TTC549 (cell line): Measurements from ENCODE around the gene ZFR2.
"Not testable (repeated sequence)": the region's sequence is repeated elsewhere in the genome, so short reads cannot be mapped to it uniquely, and the experiment has no call there.

Source experiments
- FAIRE-seq: peaks from 2 replicates; lab custom pipeline; 2012; peaks lifted over from hg19 to GRCh38; lab: Jason Lieb, UNC

ZFR2 gene

DNA sequence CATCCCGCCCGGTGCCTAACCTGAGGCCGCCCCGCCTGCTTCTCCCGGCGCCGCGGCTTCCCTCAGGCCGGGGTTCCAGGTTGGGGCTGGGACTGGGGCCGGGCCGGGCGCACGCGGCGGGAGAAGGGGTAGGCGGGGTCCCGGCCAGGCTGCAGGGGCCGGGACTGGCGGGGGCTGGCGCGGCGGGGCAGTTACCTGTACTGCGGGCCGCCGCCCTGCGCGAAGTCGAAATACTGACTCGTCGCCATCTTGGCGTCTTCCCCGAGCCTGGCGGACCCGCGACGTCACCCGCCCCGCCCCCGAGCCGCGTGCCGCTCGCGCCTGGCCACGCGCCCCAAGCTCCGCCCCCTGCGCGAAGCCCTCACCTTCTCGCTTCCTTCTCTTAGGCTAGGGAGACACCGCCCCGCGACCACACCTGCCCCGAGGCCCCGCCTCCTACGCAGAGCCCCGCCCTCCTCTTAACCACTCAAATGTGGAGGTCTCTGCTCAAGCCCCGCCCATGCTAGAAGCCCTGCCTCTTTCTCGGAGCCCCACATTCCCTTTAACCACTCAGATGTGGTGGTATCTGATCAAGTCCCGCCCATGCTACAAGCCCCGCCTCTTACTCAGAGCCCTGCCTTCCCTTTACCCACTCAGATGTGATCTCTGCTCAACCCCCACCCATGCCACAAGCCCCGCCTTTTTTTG, at the start of gene ZFR2:
TSS of gene ZFR2 (minus strand) at position 269 of the 687 bp plus-strand sequence. CDS start at position 248, 21 bp downstream.
- FAIRE-seq, result no peak

DNA sequence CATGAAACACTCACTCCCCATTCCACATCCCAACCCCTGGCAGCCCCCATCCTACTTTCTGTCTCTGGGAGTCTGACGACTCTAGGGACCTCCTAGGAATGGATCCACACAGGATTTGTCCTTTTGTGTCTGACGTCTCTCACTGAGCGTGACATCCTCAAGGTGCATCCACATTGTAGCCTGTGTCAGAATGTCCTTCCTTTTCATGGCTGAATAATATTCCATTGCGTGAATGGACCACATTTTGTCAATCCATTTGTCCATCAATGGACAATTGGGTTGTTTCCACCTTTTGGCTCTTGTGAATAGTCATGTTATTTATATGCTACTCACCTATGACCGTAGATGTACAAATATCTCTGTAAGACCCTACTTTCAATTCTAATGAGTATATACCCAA, 47.2 kb upstream of the ZFR2 start:
- no peak for FAIRE-seq

DNA sequence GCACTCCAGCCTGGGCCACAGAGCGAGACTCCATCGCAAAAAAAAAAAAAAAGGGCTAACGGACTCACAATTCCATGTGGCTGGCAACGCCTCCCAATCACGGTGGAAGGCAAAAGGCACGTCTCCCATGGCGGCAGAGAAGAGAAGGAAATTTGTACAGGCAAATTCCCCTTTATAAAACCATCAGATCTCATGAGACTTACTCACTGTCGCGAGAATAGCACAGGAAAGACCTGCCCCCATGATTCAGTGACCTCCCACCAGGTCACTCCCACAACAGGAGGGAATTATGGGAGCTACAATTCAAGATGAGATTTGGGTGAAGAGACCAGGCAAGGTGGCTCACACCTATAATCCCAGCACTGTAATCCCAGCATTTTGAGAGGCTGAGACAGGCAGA, 45.4 kb upstream of the ZFR2 start:
- no peak for FAIRE-seq

DNA sequence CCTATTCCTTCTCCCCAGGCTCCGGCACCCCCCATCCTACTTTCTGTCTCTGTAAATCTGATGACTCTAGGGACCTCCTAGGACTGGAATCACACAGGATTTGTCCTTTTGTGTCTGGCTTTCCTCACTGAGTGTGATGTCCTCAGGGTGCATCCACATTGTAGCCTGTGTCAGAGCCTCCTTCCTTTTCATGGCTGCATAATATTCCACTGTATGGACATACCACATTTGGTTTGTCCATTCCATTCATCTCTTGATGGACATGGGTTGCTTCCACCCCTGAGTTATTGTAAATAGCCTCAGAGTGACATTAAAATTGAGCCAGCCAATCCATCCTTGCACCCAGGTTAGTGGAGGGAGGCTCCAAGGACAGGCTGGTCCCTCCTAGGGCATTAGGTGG, 41.3 kb upstream of the ZFR2 start:
- FAIRE-seq, result no peak

DNA sequence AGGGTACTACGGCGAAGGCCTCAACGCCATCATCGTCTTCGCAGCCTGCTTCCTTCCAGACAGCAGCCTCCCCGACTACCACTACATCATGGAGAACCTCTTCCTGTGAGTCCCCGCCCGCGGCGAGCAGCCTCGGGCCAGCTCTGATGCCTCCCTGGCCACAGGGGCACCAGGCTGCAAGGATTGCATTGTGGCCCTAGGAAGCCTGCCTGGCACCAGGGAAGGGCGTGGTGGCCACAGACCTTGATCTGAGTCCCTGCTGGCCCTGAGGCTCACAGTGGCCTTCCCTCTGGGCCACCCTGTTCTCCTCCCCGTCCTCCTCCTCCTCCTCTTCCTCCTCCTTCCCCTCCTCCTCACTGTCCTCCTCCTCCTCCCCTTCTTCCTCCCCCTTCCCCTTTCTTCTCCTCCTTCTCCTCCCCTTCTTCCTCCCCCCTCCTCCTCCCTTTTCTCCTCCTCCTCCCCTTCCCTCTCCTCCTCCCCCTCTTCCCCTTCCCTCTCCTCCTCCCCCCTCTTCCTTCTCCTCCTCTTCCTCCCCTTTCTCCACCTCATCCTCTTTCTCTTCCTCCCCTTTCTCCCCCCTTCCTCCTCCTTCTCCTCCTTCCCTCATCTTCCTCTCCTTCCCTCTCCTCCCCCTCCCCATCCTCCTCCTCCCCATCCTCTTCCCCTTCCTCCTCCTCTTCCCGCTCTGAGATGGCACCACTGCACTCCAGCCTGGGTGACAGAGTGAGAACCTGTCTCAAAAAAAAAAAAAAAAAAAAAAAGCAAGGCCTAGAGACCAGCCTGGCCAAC, 39.6 kb upstream of the ZFR2 start:
- no peak for FAIRE-seq

DNA sequence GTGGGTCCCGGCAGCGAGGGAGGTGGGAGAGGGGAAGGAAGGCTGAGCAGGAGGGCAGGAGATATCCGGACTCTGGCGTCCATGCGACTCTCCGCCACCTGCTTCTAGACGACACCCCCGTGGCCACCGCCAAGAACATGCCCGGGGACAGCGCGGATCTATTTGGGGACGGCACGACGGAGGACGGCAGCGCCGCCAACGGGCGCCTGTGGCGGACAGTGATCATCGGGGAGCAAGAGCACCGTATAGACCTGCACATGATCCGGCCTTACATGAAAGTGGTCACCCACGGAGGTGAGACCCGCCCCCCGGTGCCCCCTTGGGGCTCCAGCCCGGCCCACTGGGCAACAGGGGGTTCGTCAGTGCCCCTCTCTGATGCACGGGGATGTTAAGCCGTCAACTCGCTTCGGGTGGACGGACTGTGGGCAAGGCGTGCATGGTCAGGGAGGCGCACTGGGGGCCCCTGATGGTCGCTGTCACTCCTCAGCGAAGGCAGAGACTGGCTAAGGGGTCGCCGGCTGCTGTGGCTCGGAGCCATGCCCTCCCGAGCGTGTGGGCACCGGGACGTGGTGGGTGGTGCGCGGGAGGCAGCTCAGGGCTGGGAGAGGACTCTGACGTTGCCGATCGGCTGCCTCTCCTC, 38.9 kb upstream of the ZFR2 start:
- FAIRE-seq, result no peak

DNA sequence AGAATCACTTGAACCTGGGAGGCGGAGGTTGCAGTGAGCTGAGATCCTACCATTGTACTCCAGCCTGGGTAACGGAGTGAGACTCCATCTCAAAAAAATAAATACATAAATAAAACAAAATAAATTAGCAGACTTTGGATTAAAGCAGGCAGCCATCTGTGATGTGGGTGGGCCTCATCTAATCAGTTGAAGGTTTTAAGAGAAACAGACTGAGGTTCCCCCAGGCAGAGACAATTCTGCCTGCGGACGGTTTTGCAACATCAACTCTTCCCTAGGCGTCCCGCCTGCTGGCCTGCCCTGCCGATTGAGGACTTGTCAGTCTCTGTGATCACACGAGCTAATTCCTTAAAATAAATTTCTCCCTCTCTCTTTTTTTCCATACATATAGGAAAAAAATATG, 35.4 kb upstream of the ZFR2 start:
- no peak for FAIRE-seq

DNA sequence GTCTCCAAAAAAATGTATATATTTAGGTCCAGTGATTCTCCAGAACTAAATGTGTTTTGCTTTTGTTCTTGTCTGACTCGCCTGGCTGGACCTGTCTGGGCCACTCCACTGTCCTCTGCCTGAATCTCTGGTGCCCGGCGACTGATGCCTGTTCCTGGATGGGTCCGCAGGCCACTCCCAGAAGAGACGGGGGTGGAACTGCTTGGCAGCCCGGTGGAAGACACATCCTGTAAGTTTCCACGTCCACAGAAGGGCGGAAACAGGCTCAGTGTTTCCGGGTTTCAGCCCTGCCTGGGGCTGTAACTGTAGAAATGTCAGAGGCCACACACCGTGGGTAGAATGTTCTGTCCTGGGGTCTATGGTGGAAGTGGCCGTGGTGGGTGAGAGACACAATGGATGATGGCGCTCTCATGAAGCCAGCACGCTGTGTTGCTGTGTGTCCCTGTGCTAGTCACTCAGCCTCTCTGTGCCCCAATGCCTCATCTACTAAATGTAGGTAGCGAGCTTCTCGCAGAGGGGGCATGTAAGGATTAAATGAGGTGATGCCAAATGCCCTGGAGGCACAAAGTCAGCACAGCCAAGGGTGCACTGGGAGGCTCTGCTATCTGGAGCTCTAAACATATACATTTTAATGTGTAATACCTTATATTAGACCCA, 33.6 kb upstream of the ZFR2 start:
- no peak for FAIRE-seq

DNA sequence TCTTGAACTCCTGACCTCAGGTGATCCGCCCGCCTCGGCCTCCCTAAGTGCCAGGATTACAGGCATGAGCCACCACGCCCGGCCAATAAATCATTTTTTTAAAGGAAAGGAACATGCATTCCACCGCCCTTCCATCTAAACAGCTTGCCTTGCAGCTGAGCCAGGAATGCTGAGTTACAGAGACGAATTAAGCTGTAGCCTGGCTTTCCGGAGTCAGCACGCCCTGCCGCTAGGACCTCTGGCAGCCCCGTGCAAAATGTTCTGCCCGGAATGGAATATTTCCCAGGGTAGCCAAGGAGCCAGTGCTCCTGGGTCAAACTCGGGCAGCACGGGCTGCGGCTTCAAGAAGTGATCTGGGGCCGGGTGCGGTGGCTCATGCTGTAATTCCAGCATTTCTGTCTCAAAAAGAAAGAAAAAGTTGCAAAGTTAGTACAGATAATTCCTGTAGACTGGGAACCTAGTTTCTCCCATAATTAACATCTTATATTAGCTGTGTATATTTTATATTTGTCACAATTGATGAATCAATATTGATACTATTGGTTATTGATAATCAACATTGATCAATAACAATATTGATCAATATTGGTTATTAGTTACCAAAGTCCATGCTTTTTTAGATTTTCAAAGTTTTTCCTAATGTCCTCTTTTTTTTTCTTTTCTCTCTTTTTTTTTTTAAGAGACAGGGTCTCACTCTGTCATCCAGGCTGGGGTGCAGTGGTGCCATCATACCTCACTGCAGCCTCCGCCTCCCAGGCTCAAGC, 30.9 kb upstream of the ZFR2 start:
- no peak for FAIRE-seq

DNA sequence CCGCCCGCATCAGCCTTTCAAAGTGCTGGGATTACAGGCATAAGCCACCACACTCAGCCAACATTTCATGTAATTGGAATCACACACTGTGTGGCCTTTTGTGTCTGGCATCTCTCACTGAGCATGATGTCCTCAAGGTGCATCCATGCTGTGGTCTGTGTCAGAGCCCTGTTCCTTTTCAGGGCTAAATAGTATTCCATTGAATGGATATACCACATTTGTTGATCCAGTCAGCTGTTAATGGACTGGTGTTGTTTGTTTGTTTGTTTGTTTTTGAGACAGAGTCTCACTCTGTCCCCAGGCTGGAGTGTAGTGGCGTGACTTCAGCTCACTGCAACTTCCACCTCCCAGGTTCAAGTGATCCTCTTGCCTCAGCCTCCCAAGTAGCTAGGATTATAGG, 29.6 kb upstream of the ZFR2 start:
- no peak for FAIRE-seq

DNA sequence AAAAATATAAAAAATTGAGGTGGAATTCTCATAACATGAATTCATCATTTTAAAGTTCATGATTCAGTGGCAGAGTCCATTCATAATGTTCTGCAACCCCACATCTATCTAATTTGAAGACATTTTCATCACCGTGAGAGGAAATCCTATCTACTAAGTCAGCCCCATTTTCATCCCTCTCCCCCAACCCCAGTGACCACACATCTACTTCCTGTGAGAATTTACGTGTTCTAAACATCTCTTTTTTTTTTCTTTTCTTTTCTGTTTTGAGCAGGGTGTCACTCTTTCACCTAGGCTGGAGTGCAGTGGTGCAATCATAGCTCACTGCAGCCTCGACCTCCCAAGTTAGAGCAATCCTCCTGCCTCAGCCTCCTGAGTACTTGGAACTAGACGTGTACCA, 29.1 kb upstream of the ZFR2 start:
- FAIRE-seq, result no peak

DNA sequence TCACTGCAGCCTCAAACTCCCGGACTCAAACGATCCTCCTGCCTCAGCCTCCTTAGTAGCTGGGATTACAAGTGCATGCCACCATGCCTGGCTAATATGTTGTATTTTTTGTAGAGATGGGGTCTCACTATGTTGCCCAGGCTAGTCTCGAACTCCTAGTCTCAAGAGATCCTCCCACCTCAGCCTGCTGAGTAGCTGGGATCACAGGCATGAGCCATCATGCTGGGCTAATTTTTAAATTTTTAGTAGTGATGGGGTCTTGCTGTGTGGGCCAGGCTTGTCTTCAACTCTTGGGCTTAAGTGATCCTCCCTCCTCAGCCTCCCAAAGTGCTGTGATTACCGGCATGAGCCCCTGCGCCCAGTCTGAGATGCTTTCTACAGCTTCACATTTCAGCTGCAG, 26.9 kb upstream of the ZFR2 start:
- FAIRE-seq, result no peak

DNA sequence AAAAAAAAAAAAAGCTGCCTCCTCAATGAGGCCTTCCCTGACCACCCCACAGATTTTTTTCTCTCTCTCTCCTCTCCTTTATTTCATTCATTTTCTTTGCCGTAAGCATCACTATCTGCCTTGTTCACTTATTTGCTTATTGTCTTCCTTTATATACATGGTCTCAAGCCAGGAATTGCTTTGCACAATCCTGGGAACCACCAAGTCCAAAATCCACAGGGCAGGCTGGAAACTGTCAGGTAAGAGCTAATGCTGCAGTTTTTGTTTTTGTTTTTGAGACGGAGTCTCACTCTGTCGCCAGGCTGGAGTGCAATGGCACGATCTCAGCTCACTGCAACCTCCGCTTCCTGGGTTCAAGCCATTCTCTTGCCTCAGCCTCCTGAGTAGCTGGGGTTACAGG, 26.1 kb upstream of the ZFR2 start:
- not testable (repeated sequence) for FAIRE-seq

DNA sequence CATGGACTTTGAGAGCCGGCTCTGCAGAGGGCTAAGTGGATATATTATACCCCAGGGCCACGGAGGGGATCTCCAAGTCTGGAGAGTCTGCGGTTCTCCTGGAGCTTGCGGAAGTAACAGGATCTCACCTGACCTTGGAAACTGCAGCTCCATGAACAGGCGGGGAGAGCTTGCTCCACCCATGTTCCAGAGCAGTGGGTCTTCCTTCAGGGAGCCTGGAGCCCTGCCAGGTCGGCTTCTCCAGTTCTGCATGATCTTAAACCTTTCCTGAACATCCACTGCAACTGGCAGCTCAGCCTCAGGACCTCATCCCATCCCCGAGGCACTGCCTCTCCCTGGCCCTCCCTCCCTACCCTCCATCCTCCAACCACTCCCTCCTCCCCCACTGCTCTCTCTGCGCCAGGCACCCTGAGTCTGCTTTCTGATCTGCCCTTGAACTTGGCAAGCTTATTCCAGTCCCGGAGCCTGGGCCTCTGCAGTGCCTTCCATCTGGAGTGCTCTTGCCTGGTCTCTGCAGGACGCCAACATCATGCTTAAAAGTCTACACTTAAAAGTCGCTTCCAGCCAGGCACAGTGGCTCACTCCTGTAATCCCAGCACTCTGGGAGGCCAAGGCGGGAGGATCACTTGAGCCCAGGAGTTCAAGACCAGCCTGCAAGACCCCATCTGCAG, 24.8 kb upstream of the ZFR2 start:
- FAIRE-seq, result no peak

DNA sequence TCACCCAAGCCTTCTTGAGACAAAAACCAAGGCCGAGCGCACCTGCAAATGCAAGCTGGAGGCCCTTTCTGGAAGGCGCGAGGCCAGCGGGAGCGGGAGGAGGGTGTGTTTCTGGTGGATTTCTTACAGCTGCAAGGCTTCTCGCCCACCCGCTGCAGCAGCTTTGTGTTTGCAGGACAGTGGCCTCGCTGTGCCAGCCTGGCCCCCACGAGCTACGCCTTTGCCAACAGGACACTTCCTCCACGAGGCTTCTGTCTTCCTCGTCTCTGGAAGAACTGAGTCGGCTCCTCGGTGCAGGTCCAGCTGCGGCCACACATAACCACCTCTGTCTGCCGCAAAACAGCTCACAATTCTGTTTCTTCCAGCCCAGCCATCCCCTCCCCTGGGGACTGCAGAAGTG, 21.8 kb upstream of the ZFR2 start:
- FAIRE-seq, result no peak

DNA sequence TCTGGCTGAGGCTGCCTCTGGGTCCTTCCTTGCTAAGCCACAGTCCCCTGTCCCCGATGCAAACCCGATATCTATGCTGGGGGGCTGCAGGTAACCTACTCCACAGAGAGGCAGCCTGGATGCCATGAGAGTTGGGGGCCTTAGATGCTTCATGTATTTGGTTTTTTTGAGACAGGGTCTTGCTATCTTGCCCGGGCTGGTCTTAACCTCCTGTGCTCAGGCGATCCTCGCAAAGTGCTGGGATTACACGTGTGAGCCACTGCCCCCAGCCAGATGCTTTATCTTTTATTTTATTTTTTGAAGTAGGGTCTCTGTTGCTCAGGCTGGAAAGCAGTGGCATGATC, 13.2 kb upstream of the ZFR2 start:
- FAIRE-seq, result no peak

DNA sequence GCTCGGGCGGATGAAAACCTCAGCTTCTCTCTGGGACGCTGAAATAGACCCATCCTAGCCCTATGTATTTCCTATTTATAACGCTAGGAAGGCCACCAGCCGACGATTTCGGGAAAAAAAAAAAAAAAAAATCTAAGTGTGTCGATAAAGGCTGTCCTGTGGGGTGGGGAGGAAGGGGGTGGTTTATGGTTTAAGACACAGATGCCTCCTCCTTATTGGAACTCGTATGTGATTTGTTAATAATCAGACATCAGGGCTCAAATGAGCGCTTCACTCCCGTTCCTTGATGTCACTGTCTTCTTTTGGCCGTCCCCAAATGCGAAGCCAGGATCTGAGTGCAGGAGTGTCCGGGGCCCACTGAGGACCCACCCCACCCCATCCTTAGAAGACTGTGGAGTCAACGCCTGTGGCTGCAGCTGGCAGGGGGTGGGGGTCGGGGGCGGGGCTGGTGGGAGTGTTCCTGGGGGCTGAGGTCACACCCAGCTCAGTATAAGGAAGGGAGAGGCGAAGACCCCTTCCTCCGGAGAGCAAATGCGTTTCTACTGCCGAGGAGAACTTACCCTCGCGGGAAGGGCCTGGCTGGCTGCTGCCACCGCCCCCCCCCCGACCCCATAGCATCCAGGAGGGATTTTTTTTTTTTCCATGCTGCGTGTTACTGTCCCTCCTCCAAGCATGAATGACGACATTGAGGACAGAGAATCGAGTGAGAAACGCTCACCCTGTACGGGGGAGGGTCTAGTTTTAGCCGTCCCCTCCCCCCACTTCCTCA, 12.6 kb upstream of the ZFR2 start:
- FAIRE-seq, result no peak

DNA sequence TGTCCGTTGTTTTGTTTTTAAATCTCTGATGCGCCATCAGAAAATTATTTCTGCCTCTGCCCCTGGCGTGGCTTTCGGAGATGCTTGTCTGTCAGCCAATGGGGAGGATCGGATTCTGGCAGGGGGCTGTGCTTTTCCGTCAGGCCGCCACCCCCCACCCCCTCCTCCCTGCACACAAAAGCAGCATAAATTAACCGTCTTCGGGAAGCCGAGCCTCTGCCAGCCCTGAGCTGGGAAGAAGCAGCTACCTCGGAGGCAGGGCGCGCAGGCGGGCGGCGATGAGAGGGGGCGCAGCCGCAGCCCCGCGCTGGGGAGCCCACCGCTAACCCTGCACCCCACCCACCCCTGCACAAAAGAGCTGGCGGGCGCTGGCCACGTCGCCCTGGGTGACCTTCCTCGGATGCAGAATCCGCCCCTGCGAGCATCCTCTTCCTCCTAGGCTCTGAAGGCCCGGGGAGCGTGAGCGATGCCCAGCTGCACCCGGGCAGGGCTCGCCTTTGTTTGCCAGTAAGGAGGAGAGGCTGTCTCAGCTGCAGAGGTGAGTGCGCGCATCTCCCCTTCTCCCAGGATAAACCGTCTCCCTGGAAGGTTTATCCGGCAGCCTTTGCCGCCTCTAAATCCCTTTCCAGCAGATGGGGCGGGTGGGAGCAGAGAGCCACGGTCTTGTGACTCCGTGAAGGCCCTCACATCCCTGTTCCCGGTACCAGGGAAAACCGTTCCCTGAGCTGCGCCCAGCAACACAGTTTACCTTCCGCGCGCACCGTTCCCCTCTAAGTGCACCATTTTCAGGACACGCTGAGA, 11.8 kb upstream of the ZFR2 start, which contains the start of gene ATCAY:
TSS of gene ATCAY (plus strand) at position 215 of the 801 bp plus-strand sequence. CDS start 5,083 bp downstream, outside the sequence.
- FAIRE-seq, result no peak

DNA sequence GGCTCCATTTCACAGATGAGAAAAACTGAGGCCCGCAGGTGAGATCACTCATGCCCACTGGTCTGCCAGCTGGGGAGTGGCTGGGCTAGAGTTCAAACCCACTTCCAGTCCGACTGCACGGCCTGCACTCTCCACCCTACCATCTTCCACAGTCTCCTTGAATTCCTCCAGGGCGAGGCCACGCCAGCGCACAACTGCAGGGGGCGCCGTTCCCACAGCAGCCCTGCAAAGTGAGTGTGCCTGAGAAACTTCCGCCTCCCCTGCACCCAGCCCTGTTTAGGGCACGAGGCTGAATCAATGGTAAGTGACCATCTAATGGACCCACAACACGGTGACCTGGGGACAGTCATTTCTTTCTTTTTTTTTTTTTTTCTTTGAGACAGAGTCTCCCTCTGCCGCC, 10.8 kb upstream of the ZFR2 start:
- no peak for FAIRE-seq

DNA sequence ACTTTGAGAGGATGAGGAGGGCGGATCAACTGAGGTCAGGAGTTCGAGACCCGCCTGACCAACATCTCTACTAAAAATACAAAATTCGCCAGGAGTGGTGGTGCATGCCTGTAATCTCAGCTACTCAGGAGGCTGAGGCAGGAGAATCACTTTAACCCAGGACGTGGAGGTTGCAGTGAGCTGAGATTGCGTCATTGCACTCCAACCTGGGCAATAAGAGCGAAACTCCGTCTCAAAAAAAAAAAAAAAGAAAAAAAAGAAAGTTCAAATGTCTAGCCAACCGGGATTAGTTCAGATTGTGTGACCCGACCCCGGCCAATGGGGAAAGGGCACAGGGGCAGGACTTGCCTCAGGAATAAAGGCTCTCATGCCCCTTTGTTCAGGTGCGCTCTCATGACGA, 5.9 kb upstream of the ZFR2 start:
- not testable (repeated sequence) for FAIRE-seq
